Endodermal cell (in vitro differentiated cells): ENCODE measurements around the gene TOMM22. TPM values are rescaled to one million over a fixed set of nuclear protein-coding genes. Genes with fewer than 3 reads are reported as not detected.
A peak's percentile ranks its signal among the peaks of the same experiment; 100 is the strongest.

Experiments
- DNase-seq: peaks from one replicate; pipeline ENCODE4 v3.0.0-alpha.2; 2017
- H3K27ac ChIP-seq: 2 replicates; pipeline ENCODE4 v1.5.1; 2013; ENCODE audit warnings: mild to moderate bottlenecking, low read depth, low read length, moderate library complexity
- H3K27me3 ChIP-seq: 2 replicates; pipeline ENCODE4 v1.6.1; 2013; ENCODE audit warnings: mild to moderate bottlenecking, low read length, moderate library complexity; ENCODE audit not compliant: insufficient read depth, control insufficient read depth, poor library complexity, severe bottlenecking
- H3K36me3 ChIP-seq: 2 replicates; pipeline ENCODE4 v1.7.0; 2013; ENCODE audit warnings: mild to moderate bottlenecking, low read length, moderate library complexity; ENCODE audit not compliant: control insufficient read depth, insufficient read depth
- H3K4me1 ChIP-seq: one replicate; pipeline ENCODE4 v1.7.0; 2013; ENCODE audit warnings: low read length; ENCODE audit not compliant: control insufficient read depth, insufficient read depth
- H3K4me3 ChIP-seq: 2 replicates; pipeline ENCODE4 v1.5.1; 2013; ENCODE audit warnings: mild to moderate bottlenecking, low read length, moderate library complexity
- H3K9ac ChIP-seq: 2 replicates; pipeline ENCODE4 v1.6.1; 2013; ENCODE audit warnings: mild to moderate bottlenecking, low read length, moderate library complexity; ENCODE audit not compliant: poor library complexity, severe bottlenecking; ENCODE audit errors: extremely low read depth
- H3K9me3 ChIP-seq: 2 replicates; pipeline ENCODE4 v1.6.1; 2013; ENCODE audit warnings: mild to moderate bottlenecking, low read length, moderate library complexity; ENCODE audit not compliant: control insufficient read depth
- H3K27ac Mint-ChIP-seq: 2 replicates; pipeline ENCODE4 v1.8.0; 2020; ENCODE audit warnings: mixed read lengths
- H3K27me3 Mint-ChIP-seq: 2 replicates; pipeline ENCODE4 v1.8.0; 2021; ENCODE audit warnings: mild to moderate bottlenecking, mixed read lengths; ENCODE audit not compliant: insufficient read depth
- H3K36me3 Mint-ChIP-seq: 2 replicates; pipeline ENCODE4 v1.8.0; 2020; ENCODE audit warnings: low read depth, mixed read lengths
- H3K4me1 Mint-ChIP-seq: 2 replicates; pipeline ENCODE4 v1.8.0; 2020; ENCODE audit warnings: mixed read lengths
- H3K4me3 Mint-ChIP-seq: 2 replicates; pipeline ENCODE4 v1.8.0; 2020; ENCODE audit warnings: mild to moderate bottlenecking, moderate library complexity, mixed read lengths
- H3K9me3 Mint-ChIP-seq: 2 replicates; pipeline ENCODE4 v1.8.0; 2020; ENCODE audit warnings: mild to moderate bottlenecking, mixed read lengths
- WGBS, 2 experiments: methylation state at CpG; one replicate each; pipeline versions ENCODE4 v1.1.5 to v1.1.7; 2013; ENCODE audit warnings: missing lambda C conversion rate in 2 of 2, mixed read lengths in 1 of 2; ENCODE audit not compliant: insufficient coverage in 1 of 2, insufficient read length in 1 of 2; 5-methylcytosine and 5-hydroxymethylcytosine counted together
- total RNA-seq, 2 donors: library from RNA; stranded (reverse); fragmentation: NEBNext Ultra II Directional in 1 of 2; extraction: Animal tissue kit (Norgen Biotek cat#: 25700) in 1 of 2; gene quantifications; 2 replicates in 1 of 2; 3 replicates in 1 of 2; pipeline ENCODE4 v1.2.1, GENCODE V29; 2021
- TF ChIP-seq, protein P1 (sequence below): fragments of 200-600 bp; sonication (generic); conservative IDR thresholded peaks from 2 replicates; pipeline ENCODE4 v1.5.0; 2021; ENCODE audit warnings: antibody characterized with exemption, mild to moderate bottlenecking

The TOMM22 gene
- total RNA-seq, 2 donors from 2014 or later = 114 to 119 TPM

DNA sequence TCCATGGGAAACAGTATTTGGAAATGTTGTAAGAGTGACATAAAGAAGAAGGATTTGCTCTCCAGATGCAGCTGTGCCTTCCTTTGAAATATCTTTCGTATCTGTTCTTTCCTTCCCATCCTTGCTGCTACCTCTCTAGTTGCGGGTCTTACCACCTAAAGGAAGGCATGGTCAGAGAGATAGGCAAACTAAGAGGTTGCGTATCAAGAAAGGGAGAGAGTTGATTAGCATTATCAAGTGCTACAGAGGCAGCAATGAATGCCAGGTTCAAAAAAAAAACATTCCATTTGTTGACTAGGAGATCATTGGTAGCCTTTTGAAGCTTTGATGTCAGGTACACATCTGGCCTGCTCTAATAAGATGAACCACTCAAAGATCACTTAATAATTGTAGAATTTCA, 28.6 kb downstream of the TOMM22 start:
- Mint-ChIP-seq H3K4me3 (no peak overlapping the region), H3K9me3 (no peaks in the 10 kb centered on the region), H3K27ac (no peak overlapping the region), H3K4me1 (peaks cover 68% of the 10 kb centered on the region), H3K27me3 (no peaks in the 10 kb centered on the region), H3K36me3 (peaks cover 4% of the 10 kb centered on the region)
- Histone ChIP-seq H3K36me3 (peaks cover 24% of the 10 kb centered on the region), H3K27me3 (no peaks in the 10 kb centered on the region), H3K9me3 (no peaks in the 10 kb centered on the region), H3K4me3 (no peak overlapping the region), H3K4me1 (peaks cover 20% of the 10 kb centered on the region), H3K9ac (no peak overlapping the region), H3K27ac (no peak overlapping the region)
- no peak for DNase-seq
- TF ChIP-seq, protein P1, sequence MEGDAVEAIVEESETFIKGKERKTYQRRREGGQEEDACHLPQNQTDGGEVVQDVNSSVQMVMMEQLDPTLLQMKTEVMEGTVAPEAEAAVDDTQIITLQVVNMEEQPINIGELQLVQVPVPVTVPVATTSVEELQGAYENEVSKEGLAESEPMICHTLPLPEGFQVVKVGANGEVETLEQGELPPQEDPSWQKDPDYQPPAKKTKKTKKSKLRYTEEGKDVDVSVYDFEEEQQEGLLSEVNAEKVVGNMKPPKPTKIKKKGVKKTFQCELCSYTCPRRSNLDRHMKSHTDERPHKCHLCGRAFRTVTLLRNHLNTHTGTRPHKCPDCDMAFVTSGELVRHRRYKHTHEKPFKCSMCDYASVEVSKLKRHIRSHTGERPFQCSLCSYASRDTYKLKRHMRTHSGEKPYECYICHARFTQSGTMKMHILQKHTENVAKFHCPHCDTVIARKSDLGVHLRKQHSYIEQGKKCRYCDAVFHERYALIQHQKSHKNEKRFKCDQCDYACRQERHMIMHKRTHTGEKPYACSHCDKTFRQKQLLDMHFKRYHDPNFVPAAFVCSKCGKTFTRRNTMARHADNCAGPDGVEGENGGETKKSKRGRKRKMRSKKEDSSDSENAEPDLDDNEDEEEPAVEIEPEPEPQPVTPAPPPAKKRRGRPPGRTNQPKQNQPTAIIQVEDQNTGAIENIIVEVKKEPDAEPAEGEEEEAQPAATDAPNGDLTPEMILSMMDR = no peak
- WGBS, 2 experiments = 90 to 100% methylated on average over 1 to 3 of the region's 3 CpGs

DNA sequence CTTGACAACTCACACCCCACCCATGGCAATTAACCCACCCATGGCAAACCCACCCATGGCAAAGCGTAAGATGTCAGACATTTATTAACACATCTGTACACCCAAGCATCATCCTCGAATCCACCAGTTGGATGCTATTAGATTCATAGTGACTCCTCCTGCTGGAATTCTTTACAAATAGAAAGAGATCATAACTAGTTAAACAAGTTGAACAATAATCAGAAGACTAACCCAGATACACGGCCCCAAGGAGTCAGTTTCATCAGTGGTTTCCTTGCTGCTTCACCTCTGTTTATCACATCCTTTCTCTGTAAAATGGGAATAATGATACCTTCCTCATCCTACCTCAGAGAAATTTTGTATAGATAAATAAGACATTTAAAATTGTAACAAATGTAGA, 29.1 kb downstream of the TOMM22 start:
- no peak overlapping the region for H3K27ac ChIP-seq
- no peaks in the 10 kb centered on the region for H3K27me3 Mint-ChIP-seq
- no peaks in the 10 kb centered on the region for H3K27me3 ChIP-seq
- no peak overlapping the region for H3K4me3 ChIP-seq
- H3K27ac Mint-ChIP-seq = no peak overlapping the region
- TF ChIP-seq, protein P1 = no peak
- no peak overlapping the region for H3K4me3 Mint-ChIP-seq
- H3K36me3 ChIP-seq = peaks cover 29% of the 10 kb centered on the region
- no peaks in the 10 kb centered on the region for H3K9me3 ChIP-seq
- no peak overlapping the region for H3K9ac ChIP-seq
- H3K4me1 ChIP-seq = peaks cover 20% of the 10 kb centered on the region
- peaks cover 70% of the 10 kb centered on the region for H3K4me1 Mint-ChIP-seq
- H3K9me3 Mint-ChIP-seq = no peaks in the 10 kb centered on the region
- WGBS, 2 experiments = 95% methylated on average over 3 of the region's 3 CpGs; no CpG with 5 or more reads in 1 of the 2 experiments
- H3K36me3 Mint-ChIP-seq = peaks cover 8% of the 10 kb centered on the region
- no peak for DNase-seq

DNA sequence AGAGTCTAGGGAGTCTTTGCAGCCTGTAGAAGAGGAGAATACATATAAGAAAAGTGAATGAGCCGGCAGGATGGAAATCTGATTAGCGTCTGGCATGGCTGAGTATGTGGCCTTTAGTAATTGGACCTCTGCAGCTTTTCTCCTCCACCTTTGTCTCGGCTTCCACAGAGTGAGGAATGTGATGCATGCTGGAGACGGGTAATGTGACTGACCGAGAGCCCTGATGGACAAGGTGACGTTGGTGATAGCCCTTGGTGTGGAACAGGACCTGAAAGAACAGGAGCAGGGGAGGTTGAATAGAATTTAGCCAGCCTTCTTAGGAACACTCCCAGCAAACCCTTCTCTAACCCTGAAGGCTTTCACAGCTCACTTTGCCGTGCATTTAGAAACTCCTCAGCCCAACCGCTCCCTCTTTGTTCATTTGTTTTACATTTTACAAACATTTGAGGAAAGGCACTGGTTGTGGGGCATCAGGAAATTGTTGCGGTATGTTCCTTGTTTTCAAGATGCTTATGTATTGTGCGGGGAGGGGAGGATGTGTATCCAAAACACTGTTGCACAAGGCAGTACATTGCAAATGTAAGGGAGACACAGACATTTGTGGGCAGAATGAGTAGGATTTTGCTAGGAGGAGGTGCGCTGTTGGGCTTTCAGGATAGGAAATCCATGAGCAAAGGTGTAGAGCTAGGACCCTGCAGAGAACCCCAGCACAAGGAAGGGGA, 30.9 kb downstream of the TOMM22 start:
- peaks cover 20% of the 10 kb centered on the region for H3K4me1 ChIP-seq
- Mint-ChIP-seq H3K27ac (peak overlapping the region; percentile 88), H3K4me3 (no peak overlapping the region), H3K36me3 (peaks cover 22% of the 10 kb centered on the region), H3K4me1 (peaks cover 59% of the 10 kb centered on the region), H3K27me3 (no peaks in the 10 kb centered on the region), H3K9me3 (no peaks in the 10 kb centered on the region)
- 47 to 53% methylated on average over 9 to 11 of the region's 11 CpGs for WGBS, 2 experiments
- peak overlapping the region; percentile 62 for H3K27ac ChIP-seq
- peak; percentile 87 for DNase-seq
- no peaks in the 10 kb centered on the region for H3K27me3 ChIP-seq
- H3K9ac ChIP-seq = peak overlapping the region; percentile 70
- H3K4me3 ChIP-seq = peak overlapping the region; percentile 47
- peaks cover 46% of the 10 kb centered on the region for H3K36me3 ChIP-seq
- no peaks in the 10 kb centered on the region for H3K9me3 ChIP-seq
- TF ChIP-seq, protein P1 = no peak
